ENCODE data around the gene PGAP6.
"Not testable (repeated sequence)": the region's sequence is repeated elsewhere in the genome, so short reads cannot be mapped to it uniquely, and the experiment has no call there.

Gene PGAP6

DNA sequence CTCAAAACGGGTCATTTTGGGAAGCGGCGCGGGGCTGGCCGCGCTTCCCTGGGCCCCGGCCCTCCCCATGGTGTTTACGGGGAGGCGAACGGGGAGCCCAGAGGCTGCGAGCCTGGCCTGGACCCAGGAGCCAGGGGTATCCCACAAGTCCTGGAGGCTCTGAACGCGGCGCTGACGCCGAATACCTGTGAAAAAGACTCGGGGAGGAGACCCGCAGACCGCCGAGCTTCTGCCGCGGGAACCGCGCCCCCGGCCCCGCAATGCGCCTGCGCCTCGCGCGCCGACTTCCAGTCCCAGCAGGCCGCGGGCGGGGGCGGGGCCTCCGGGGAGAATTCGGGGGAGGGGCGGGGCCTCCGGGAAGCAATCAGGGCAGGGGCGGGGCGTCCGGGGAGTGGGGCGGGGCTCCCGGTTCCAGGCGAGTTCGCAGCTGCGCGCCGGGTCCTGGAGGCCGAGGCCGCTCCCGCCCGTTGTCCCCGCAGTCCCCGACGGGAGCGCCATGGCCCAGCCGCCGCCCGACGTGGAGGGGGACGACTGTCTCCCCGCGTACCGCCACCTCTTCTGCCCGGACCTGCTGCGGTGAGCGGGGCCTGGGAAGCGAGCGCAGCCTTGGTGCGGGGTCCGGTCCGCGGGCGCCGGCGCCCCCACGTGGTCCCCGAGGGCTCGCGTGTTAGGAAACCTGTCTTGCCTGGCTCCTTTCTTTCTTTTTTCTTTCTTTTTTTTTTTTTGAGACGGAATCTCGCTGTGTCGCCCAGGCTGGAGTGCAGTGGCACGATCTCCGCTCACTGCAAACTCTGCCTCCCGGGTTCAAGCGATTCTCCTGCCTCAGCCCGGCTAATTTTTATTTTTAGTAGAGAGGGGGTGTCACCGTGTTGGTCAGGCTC is 19.9 kb upstream of the PGAP6 start, which contains the start of gene DECR2:
Gene DECR2 (plus strand): TSS at position 418 of the 881 bp plus-strand sequence. CDS start 79 bp downstream, at position 497.
- DNase-seq, result peak; percentile 97

DNA sequence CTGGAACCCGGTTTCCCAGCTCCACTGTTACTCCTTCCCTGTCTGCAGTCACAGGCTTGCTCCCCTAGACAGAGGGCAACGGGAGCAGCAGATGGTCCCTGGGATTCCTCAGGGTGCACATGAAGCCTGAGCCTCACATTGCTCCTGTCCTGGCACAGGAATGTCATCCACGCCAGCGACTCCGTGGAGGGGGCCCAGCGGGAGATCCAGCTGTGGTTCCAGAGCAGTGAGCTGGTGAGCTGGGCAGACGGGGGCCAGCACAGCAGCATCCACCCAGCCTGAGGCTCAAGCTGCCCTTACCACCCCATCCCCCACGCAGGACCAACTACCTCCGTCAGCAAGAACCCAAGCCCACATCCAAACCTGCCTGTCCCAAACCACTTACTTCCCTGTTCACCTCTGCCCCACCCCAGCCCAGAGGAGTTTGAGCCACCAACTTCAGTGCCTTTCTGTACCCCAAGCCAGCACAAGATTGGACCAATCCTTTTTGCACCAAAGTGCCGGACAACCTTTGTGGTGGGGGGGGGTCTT is 18.3 kb upstream of the PGAP6 start:
- DNase-seq, result no peak

DNA sequence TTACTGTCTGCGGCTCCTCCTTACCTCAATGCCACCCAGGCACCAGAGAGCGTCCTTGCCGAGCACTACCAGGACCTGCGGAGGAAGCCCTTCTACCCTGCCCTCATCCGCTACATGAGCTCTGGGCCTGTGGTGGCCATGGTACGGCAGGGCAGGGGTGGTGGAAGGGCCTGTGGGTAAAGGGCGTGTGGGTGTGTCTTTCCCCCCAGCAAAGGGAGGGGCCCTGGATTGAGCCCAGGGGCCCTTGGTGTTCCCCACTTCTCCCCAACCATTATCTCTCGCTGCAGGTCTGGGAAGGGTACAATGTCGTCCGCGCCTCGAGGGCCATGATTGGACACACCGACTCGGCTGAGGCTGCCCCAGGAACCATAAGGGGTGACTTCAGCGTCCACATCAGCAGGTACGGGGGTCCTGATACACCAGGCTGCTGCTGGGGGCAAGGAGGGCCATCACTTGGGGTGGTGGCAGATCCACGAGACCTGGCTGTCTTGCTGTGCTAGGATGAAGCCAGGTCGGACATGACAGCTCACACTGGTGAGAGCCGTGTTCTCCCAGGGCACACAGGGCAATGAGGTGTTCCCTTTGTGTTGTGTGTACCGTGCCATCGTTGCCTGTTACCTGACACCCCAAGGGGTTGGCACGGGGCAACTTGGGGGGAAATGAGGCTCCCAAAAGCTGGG is 17.7 kb upstream of the PGAP6 start:
- no peak for DNase-seq

DNA sequence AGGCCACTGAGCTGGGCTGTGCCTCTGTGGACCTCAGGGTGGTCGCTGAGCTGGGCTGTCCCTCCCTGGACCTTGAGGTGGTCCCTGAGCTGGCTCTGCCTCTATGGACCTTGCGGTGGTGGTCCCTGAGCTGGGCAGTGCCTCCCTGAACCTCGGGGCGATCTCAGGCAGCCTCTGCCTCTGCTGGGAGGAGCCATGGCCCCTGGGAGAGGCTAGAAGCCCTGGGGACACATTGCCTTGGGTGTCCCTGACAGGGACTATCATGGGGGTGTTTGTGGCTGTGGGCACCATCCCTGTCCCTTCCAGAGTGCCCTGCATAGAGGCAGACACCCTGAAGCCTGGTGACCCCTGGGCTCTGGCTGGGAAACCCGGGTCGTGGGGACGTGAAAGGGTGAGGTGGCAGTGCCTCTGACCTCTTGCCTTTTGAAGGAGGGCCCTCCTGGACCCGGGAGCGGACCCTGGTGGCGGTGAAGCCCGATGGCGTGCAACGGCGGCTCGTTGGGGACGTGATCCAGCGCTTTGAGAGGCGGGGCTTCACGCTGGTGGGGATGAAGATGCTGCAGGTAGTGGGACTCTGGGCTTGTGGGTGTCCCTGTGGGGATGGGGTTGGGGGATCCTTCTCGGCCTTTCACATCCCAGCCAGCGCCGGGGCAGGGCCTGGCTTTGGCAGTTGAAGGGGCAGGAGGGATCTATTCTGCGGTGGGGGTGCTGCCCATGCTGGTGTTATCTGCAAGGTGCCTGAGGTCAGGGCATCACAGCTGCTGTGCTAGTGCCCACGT is 17.0 kb upstream of the PGAP6 start:
- no peak for DNase-seq

DNA sequence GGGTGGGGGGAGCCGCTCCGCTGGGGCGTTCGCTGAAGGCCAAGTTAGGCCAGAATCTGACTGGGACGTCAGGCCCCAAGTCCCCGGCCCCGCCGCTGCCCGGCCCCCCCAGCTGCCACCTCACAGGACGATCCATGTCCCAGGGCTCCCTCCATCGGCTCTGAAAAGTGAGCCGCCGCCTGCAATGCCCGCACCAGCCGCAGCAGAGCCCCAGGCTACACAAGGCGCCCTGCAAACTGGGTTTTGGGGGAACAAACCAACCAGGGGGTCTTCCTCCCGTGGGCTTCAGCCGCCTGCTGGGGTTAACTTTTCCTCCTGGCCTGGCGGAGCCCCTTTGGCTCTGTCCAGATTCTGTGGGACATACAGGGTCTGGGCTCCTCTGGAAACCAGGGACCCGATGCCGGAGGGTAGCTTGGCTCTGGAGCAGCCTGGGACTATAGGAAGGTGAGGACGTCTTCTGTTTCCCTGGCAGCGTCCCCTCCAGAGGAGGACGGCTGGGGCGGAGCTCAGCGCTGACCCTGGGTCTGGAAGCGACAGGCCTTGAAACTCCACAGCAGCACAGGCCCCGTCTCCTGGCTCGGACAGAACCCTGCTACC is 16.1 kb upstream of the PGAP6 start:
- DNase-seq, result no peak

DNA sequence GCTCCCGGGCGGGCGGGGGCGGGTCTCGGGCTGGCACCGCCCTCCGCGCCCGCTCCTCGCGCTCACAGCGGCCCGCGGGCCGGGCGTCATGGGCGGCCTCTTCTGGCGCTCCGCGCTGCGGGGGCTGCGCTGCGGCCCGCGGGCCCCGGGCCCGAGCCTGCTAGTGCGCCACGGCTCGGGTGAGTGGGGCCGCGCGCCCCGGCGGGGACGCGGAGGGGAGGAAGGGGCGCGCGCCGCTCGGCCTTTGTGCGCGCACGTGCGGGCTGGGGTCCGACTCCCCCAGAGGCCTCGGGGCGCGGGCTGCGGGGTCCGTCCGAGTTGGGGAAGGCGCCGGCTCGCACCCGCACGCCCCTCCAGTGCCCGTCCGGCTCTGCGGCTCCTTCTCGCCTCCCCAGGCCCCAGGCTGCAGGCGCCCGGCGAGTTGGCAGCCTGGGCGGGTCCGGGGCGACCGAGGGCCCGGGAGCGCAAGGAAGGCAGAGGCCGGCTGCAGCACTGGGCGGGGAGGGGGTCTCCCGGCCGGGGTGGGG is 15.4 kb upstream of the PGAP6 start, which contains the start of gene NME4:
Gene NME4 (plus strand): TSS at position 65 of the 527 bp plus-strand sequence. CDS start 24 bp downstream, at position 89.
- DNase-seq, result no peak

DNA sequence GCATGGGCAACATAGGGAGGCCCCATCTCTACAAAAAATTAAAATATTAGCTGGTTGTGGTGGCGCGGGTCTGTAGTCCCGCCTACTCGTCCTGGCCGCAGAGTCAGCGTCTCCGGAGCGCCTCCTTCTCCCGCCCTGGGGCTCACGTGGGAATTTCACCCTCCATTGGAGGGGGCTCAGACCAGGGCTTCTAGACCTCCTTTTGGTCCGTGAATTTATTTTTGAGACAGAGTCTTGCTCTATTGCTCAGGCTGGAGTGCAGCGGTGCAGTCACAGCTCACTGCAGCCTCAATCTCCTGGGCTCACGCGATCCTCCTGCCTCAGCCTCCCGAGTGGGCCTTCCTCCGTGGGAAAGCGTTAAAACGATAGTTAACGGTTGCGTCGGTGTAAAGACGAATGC is 14.8 kb upstream of the PGAP6 start:
- DNase-seq, result no peak

DNA sequence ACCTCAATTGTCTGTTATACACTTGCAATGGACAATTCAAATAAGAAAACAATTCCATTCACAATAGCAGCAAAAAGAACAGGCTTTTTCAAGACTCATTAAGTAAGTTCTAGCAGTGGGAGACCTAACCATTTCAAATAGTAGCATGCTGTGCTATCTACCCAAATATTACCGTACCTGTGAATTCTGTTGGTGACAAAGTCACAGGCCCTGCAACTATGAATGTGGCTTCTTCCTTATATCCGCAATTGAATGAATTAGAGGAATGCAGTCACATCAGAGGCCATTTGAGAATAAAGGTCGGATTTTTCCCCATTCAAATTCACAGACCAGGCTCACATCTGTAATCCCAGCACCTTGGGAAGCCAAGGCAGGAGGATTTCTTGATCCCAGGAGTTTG is 14.4 kb upstream of the PGAP6 start:
- DNase-seq, result no peak

DNA sequence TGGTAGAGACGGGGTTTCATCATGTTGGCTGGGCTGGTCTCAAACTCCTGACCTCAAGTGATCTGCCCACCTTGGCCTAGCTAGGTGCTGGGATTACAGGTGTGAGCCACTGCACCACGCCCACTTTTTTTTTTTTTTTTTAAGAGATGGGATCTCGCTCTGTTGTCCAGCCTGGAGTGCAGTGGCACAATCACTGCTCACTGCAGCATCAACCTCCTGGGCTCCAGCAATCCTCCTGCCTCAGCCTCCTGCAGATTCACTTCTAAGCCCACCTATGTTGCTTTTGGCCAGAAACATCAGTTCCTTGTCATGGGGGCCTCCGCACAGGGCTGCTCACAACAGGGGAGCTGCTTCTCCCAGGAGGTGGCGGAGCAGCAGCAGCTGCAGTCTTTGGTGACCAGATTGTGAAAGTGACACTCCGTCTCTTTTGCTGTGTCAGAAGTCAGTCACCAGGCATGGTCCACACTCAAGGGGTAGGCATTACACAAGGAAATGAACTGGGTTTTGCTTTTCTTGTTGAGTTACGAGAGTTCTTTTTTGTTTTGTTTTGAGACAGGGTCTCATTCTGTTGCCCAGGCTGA is 10.8 kb upstream of the PGAP6 start:
- peak; percentile 38 for DNase-seq

DNA sequence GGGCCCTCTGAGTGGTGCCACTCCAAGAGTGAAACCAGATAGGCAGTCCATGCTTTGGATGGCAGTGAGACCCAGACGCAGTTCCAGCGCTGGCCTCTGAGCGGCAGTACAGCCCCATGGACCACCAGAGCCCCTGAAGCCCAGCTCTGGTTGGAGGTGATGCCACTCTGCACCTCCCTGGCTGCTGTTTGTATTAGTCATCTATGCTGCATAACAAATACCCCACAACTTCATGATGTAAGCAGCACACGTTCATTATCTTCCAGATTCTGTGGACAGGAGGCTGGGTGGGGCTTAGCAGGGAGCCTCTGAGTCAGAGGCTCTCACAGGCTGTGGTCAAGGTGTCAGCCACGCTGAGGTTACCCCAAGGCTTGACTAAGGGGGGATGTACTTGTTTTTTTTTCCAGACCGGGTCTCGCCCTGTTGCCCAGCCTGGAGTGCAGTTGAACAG is 10.1 kb upstream of the PGAP6 start:
- DNase-seq, result peak; percentile 88

DNA sequence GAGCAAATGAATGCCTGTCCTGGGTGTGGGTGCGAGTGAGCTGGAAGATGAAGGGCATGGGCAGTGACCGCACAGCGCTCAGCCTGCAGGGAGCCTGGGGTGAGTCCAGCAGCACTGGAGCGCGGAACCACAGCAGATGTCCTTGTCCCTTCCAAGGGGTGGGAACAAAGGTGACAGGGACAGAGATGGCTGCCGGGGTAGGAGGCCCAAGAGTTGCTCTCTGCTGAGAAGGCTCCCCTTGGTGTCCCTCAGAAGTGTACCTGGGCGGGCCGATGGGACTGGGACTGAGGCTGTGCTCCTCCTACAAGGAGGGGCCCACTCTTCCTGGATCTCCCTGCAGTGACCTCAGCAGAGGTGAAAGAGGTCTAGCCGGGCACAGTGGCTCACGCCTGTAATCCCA is 7.6 kb upstream of the PGAP6 start:
- no peak for DNase-seq

DNA sequence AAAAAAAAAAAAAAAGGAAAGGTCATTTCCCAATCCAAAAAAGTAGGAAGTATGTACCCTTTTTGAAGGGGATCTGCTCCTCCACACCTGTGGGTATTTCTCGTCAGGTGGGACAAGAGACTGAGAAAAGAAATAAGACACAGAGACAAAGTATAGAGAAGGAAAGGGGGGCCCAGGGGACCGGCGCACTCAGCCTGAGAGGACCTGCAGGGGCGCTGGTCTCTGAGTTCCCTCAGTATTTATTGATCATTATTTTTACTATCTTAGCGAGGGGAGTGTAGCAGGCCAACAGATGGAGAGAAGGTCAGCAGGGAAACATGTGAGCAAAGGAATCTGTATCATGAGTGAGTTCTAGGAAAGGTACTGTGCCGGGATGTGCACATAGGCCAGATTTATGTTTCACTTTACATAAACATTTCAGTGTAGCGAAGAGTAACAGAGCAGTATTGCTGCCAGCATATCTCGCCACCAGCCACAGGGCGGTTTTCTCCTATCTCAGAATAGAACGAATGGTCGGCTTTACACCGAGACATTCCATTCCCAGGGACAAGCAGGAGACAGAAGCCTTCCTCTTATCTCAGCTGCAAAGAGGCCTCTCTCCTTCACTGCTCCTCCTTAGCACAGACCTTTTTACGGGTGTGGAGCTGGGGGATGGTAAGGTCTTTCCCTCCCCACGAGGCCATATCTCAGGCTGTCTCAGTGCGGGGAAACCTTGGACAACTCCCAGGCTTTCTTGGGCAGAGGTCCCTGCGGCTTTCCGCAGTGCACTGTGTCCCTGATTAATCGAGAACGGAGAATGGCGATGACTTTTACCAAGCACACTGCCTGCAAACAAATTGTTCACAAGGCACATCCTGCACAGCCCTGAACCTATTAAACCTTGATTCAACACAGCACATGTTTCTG is 6.2 kb upstream of the PGAP6 start:
- DNase-seq, result not testable (repeated sequence)

DNA sequence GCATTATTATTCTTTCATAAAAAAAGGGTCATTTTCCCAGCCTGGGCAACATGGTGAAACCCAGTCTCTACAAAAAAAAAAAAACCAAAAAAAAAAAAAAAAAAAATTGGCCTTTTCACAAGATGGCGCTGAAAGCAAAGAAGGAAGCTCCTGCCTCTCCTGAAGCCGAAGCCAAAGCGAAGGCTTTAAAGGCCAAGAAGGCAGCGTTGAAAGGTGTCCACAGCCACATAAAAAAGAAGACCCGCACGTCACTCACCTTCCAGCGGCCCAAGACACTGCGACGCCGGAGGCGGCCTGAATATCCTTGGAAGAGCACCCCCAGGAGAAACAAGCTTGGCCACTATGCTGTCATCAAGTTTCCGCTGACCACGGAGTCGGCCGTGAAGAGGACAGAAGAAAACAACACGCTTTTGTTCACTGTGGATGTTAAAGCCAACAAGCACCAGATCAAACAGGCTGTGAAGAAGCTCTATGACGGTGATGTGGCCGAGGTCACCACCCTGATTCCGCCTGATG is 4.9 kb upstream of the PGAP6 start:
- no peak for DNase-seq

DNA sequence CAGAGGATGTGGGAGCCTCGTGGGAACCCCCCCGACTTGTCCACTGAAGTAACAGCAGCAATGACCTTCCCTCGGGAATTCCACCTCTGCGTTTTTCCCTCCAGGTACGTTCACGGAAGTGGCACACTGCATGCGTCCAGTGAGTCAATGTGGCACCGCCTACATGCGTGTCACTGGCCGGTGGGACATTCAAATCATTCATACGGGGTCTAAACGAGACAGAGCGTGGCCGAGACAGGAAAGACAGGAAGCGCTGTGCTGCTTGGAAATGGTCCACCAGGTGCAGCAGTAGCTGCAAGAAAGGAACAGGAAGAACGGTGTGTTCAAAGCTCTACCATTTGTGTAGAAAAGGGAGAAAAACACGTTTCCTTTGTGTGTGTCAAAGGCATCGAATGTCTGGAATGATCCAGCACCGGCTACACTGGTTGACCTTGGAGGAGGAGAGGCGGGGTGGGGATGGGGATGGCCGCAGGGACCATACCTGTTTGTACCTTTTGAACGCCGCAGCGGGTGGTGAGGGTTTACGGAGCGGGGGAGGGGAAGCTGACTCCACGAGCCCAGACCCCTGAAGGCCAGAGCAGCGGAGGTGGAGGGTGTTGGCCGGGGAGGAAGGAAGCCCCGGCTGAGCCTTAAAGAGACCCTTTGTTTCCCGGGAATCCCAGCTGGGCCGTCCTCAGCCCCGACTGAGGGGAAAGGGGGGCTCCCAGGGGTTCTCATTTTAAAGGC is 1.7 kb upstream of the PGAP6 start:
- peak; percentile 51 for DNase-seq

DNA sequence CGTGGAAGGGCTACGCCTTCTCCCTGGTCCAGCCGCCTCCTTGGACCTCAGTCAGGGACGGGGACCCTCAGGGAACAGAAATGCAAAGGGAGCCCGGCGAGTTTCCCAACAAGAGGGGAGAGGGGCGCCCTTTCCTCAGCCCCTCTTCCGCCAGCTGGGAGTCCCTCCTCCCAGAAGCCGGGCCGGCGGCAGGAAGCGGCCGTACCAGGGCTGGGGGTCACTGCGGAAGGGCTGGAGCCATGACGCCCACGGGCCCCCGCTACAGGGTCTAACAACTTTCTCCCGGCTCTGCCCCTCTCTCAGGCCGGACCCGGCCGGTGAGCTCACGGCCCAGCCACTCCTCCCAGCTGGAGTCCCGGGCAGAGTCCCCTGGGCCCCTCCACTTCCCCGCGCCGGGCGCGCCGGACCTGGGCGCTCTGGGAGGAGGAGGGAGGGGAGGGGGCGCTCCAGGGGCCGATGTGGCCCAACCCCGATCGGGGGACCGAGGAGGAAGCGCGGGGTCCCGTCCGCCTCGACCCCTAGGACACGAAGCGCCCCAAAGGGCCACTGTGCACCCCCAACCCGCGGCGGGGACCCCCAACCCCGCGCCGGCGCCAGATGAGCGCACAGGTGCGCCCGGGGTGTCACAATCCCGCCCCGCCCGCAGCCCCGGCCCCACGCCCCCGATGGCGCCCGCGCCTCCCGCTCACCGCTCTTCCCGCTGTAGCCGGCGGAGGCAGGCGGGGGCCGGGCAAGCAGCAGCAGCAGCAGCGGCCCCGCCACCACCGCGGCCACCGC is 578 bp downstream of the PGAP6 start:
- DNase-seq, result no peak

DNA sequence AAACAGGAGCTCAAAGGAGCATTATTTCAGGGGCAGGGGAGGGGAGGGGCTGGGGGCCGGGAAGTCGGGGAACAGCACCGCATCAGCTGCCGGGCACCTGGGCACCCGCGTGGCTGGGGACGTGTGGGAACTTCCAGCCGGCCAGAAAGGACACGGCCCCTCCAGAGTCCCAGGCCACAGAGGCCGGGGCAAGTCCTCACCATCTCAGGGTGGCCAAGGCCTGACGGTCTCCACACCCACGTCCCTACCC is 1.1 kb downstream of the PGAP6 start:
- no peak for DNase-seq

DNA sequence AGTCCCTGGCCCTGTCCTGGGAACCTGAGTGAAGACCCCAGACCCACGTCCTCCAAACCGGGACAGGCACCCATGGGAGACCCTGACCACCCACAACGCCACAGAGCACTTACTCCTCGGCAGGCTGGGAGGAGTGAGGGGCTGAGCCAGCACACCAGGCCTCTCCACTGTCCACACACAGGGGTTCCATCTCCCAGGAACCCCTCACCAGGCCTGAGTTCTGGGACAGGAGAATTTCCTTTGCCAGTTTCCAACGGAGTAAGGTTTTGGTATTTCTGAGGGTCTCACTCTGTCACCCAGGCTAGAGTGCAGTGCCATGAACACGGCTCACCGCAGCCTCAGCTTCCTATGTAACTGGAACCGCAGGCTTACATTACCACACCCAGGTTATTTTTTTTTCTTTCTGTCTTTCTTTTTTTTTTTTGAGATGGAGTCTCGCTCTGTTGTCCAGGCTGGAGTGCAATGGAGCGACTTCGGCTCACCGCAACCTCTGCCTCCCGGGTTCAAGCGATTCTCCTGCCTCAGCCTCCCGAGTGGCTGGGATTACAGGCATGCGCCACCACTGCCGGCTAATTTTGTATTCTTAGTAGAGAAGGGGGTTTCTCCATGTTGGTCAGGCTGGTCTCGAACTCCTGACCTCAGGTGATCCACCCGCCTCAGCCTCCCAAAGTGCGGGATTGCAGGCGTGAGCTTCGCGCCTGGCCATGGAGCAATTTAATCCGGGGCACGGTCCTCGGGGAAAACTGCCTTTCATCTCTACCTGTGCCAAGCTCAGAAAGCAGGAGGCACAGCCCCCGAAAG is 1.6 kb downstream of the PGAP6 start:
- no peak for DNase-seq

DNA sequence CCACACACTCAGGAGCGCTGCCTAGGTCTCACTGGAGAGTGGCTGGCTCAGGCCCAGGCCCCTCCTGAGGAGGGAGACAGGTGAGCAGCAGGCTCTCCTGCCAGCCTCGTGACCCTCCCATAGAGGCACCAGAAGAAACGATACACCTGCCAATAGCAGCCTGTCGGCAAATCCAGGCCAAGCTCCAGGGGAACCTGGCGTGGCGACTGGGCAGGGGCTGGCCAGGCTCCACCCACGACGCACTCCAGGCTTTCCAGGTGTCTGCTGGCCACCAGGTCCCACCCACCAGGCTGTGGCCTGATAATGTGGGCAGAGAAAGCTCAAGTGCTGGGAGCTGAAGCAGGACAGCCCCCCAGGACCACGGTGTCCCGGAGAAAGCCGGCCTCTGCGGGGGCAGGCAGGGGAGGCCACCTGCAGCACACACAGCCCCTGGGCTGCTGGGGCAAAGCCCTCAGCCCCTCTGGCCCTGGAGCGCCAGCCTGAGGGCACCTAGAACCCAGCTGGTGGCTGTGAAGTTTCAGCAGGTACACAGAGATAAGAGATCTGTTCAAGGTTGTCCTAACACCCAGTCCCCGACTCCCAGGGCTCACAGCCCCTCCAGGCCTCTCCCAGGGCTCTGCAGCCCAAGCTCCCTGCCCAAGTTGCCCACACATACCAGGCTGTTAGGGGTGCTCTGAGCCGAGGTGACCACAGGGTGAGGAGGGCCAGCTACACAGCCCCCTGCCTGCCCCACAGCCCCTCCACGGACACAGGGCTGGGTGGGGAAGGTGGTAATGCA is 2.4 kb downstream of the PGAP6 start:
- no peak for DNase-seq

Data from activated CD4-positive, alpha-beta T cell treated with anti-CD3 and anti-CD28 coated beads, Interleukin-10, Interleukin-2, amounts not matched to agents 100 ng/mL and 50 ng/mL, durations not matched to agents 16 hours and 8 hours (primary cell).